GM06990 (cell line): ENCODE data around the gene NPC1.

Source experiments
- DNase-seq: peaks from one replicate; pipeline ENCODE4 v3.0.0-alpha.2; 2011; ENCODE audit not compliant: insufficient read length; ENCODE audit errors: extremely low read depth
- H3K27me3 ChIP-seq: replicated peaks from 2 replicates; pipeline ENCODE4 v1.6.0; 2011; ENCODE audit warnings: low read length; ENCODE audit not compliant: control insufficient read depth, insufficient read depth
- H3K36me3 ChIP-seq: 2 replicates; pipeline ENCODE4 v1.5.1; 2011; ENCODE audit warnings: low read length; ENCODE audit not compliant: control insufficient read depth, insufficient read depth
- H3K4me3 ChIP-seq: replicated peaks from 2 replicates; pipeline ENCODE4 v1.5.1; 2011; ENCODE audit warnings: low read depth, mild to moderate bottlenecking, control low read depth, low read length
- TF ChIP-seq, protein P1 (sequence below): IDR thresholded peaks from 2 replicates; pipeline ENCODE4 v1.5.1; 2011; ENCODE audit warnings: low read length, control low read depth, mild to moderate bottlenecking, inconsistent platforms; ENCODE audit not compliant: insufficient read depth, poor library complexity, severe bottlenecking

Gene NPC1

DNA sequence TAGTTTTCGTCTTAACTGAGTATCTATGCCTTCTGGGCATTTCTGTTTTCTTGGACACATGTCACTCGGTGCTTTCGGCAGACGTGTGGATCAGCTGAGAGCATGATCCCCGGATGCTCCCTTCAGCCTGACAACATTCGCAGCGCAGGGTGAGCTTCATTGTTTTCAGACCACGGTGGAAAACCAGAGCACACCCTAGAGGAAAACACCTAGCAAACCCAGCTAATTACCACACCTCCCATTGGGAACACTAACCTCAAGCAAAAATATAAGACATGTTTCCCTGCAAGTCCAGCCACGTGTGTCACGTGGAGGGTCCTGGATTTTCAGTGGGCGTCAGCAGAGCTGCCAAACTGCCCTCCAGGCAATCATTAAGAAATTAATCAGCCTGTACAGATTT lies 45.4 kb upstream of the NPC1 start:
- no peak for DNase-seq
- Histone ChIP-seq H3K36me3 (no peaks in the 10 kb centered on the region), H3K27me3 (no peaks in the 10 kb centered on the region), H3K4me3 (no peak overlapping the region)
- TF ChIP-seq, protein P1, sequence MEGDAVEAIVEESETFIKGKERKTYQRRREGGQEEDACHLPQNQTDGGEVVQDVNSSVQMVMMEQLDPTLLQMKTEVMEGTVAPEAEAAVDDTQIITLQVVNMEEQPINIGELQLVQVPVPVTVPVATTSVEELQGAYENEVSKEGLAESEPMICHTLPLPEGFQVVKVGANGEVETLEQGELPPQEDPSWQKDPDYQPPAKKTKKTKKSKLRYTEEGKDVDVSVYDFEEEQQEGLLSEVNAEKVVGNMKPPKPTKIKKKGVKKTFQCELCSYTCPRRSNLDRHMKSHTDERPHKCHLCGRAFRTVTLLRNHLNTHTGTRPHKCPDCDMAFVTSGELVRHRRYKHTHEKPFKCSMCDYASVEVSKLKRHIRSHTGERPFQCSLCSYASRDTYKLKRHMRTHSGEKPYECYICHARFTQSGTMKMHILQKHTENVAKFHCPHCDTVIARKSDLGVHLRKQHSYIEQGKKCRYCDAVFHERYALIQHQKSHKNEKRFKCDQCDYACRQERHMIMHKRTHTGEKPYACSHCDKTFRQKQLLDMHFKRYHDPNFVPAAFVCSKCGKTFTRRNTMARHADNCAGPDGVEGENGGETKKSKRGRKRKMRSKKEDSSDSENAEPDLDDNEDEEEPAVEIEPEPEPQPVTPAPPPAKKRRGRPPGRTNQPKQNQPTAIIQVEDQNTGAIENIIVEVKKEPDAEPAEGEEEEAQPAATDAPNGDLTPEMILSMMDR, result no peak

DNA sequence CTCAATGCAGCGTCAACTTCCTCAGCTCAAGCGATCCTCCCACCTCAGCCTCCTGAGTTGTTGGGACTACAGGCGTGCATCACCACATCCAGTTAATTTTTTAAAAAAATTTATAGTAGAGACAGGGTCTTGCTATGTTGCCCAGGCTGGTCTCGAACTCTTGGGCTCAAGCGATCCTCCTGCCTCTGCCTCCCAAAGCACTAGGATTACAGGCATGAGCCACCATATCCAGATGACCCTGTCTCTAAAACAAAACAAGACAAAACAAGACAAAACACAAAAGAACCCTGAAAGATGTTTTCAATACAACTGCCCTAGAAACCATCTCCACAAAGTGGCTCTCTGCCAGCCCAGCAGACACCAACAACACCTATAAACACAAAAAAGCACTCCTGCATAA lies 45.0 kb upstream of the NPC1 start:
- TF ChIP-seq, protein P1, result no peak
- DNase-seq, result no peak
- Histone ChIP-seq H3K4me3 (no peak overlapping the region), H3K36me3 (no peaks in the 10 kb centered on the region), H3K27me3 (no peaks in the 10 kb centered on the region)

DNA sequence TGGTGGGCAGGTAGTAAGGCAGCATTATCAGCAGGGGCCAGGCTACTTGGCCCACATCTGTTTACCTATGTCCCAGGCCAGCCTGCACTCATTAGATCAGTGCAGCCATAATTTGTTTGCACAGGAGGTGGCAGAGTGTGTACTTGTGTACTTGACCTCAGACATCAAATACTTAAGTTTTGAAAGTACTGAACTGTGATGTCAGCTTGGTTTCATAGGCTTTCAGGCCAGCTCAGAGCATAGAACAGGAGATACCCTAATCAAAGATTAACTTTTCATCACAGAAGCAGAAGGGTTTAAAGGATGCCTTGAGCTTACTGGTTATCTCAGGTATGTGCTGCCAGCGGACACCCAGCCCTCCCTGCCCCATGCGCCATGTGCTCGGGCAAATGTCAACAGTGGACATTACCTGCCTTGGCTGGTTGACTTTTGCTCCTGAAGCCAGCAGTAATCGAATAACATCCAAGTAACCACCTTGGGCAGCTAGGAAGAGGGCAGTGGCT lies 43.2 kb upstream of the NPC1 start:
- H3K36me3 ChIP-seq, result no peaks in the 10 kb centered on the region
- H3K27me3 ChIP-seq, result no peaks in the 10 kb centered on the region
- no peak for DNase-seq
- TF ChIP-seq, protein P1, result no peak
- no peak overlapping the region for H3K4me3 ChIP-seq

DNA sequence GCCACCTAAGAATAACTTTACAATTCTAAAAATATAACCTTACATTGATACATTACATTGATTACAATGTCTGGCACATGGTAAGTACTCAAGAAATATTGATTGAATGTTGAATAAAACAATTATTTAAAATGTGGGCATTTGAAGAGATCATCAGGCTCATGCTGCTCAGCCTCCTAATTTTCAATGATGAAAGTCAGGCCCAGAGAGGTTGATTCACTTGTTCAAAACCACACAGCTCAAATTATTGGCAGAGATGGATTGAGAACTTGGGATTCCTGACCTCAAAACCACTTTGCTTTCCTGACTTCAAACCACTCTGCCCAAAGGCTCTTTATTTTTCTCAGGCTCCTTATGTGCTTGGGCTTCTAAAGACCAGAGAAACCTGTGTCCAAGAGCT lies 41.7 kb upstream of the NPC1 start:
- H3K4me3 ChIP-seq, result no peak overlapping the region

DNA sequence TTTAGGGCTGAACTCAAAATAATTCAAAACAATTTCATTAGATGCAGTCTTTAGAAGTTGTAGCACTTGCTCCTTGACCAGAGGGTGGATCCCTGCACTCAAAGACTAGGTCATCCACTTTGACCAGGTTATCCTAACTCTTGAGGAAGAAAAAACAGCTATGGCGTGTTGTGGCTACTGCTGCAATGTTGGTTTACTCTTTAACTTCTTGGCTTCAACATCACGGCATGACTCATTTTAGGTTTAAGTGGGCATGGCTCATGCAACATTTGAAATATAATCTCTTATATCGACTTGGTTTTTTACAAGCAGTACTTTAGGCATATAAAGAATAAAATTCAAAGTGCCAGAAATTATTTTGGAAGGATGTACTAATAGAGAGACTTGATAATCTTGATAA lies 41.0 kb upstream of the NPC1 start:
- no peaks in the 10 kb centered on the region for H3K36me3 ChIP-seq
- TF ChIP-seq, protein P1, result no peak
- DNase-seq, result no peak
- no peaks in the 10 kb centered on the region for H3K27me3 ChIP-seq
- no peak overlapping the region for H3K4me3 ChIP-seq

More for the DNA sequence above, 41.7 kb upstream of the NPC1 start:
- Histone ChIP-seq H3K27me3 (no peaks in the 10 kb centered on the region), H3K36me3 (no peaks in the 10 kb centered on the region)
- DNase-seq, result no peak
- TF ChIP-seq, protein P1, result no peak
